ENCODE measurements around the gene PNPT1.
A peak's percentile ranks its signal among the peaks of the same experiment; 100 is the strongest.
"Not testable (repeated sequence)": the region's sequence is repeated elsewhere in the genome, so short reads cannot be mapped to it uniquely, and the experiment has no call there.

The PNPT1 gene

GRCh38 chr2:55596795-55597194, 96.8 kb downstream of the PNPT1 start:
- not testable (repeated sequence) for DNase-seq (ENCODE audit: low read depth)

GRCh38 chr2:55595536-55595935, 98.1 kb downstream of the PNPT1 start:
- DNase-seq (ENCODE audit: low read depth), result no peak

- DNase-seq (ENCODE audit: low read depth), result no peak
Observed at GRCh38 chr2:55592130-55592529, 101.5 kb downstream of the PNPT1 start.

- peak; percentile 84 for DNase-seq (ENCODE audit: low read depth)
Observed at GRCh38 chr2:55590810-55591440, 102.7 kb downstream of the PNPT1 start.

GRCh38 chr2:55585451-55586080, 108.1 kb downstream of the PNPT1 start:
- peak; percentile 60 for DNase-seq (ENCODE audit: low read depth)
